ENCODE data around the gene CLDN11.

CLDN11 gene

DNA sequence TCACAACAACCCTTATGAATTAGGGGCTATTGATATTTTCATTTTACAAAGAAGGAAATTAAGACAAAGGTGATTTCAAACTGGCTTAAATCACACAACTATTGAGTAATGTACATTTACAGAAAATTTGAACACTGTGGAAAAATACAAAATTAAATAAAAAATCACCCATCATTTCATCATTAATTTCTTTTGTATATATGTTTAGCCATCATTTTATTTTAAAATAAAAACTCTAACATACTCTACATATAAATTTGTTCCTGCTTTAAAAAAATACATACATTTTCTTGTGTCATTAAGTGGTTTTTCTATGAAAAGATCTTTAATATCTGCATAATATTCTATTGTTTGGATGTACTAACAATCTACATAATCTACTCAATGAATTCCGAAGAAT lies 20.2 kb downstream of the CLDN11 start:
- TF ChIP-seq, protein P1, sequence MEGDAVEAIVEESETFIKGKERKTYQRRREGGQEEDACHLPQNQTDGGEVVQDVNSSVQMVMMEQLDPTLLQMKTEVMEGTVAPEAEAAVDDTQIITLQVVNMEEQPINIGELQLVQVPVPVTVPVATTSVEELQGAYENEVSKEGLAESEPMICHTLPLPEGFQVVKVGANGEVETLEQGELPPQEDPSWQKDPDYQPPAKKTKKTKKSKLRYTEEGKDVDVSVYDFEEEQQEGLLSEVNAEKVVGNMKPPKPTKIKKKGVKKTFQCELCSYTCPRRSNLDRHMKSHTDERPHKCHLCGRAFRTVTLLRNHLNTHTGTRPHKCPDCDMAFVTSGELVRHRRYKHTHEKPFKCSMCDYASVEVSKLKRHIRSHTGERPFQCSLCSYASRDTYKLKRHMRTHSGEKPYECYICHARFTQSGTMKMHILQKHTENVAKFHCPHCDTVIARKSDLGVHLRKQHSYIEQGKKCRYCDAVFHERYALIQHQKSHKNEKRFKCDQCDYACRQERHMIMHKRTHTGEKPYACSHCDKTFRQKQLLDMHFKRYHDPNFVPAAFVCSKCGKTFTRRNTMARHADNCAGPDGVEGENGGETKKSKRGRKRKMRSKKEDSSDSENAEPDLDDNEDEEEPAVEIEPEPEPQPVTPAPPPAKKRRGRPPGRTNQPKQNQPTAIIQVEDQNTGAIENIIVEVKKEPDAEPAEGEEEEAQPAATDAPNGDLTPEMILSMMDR (IDR thresholded peaks at IDR 0.05; ENCODE audit: low read depth, low read length) = no peak
- DNase-seq (ENCODE audit: extremely low read depth, low read depth) = no peak

DNA sequence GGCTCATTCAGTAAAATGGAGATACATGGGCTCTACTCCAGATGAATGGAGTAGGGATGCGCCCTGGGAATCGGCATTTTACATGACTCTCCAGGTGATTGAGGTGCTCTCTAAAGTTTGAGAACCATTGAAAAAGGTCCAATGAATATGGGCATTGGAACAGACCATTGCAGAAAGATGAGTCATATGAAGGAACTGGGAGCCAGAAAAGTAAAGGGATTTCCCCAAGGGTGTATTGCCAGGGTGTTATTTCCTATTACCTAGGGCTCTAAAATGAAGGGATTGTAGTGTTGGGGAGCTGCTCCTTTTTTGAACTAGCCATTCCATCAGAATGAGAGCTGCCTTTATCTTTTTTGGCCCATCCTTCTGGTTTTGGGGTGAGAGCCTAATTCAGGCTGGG lies 21.7 kb downstream of the CLDN11 start:
- DNase-seq (ENCODE audit: extremely low read depth, low read depth) = no peak
- TF ChIP-seq, protein P1 (IDR thresholded peaks at IDR 0.05; ENCODE audit: low read depth, low read length) = no peak

GRCh38 chr3:170441412-170441811 lies 22.7 kb downstream of the CLDN11 start:
- DNase-seq (ENCODE audit: extremely low read depth, low read depth) = no peak
- TF ChIP-seq, protein P1 (IDR thresholded peaks at IDR 0.05; ENCODE audit: low read depth, low read length) = no peak

- TF ChIP-seq, protein P1 (IDR thresholded peaks at IDR 0.05; ENCODE audit: low read depth, low read length) = no peak
- DNase-seq (ENCODE audit: extremely low read depth, low read depth) = no peak
Measured at GRCh38 chr3:170442947-170443346, 24.3 kb downstream of the CLDN11 start.

DNA sequence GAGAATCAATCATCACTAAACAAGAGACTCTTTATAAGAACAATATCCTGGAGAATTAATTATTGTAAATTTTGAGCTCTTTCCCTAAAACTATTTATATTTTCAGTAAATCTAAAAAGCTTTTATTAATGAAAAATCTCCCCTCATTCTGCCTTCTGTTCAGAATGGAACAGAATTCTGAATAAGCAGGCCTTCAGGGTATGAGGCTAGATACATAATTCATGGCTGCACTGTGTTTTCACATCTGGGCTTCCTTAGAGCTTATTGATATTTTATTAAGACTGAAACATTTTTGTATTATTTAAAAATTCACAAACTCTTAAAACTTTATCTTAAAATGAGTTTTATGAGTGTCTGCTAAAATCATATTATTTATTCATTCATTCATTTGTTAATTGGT lies 24.8 kb downstream of the CLDN11 start:
- TF ChIP-seq, protein P1 (IDR thresholded peaks at IDR 0.05; ENCODE audit: low read depth, low read length) = no peak
- DNase-seq (ENCODE audit: extremely low read depth, low read depth) = no peak

DNA sequence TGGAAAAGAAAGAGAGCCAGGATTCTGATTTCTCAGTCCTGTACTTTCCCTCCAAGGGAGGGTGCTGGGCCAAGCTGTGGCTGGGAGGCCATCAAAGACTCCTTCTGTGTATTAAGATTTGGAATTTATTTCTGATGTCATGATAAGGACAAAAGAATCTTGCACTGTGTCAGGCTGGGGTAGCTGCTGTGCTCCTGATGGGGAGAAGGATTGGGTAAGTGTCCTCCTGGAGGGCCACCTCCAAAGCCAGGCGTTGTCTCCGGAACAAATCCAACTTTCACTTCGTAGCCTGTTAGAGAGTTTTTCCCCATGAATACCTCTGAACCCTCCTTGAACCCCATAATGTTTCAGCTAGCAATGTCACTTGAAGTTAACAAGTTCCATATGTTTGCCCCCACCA lies 29.9 kb downstream of the CLDN11 start:
- TF ChIP-seq, protein P1 (IDR thresholded peaks at IDR 0.05; ENCODE audit: low read depth, low read length) = no peak
- DNase-seq (ENCODE audit: extremely low read depth, low read depth) = no peak

- TF ChIP-seq, protein P1 (IDR thresholded peaks at IDR 0.05; ENCODE audit: low read depth, low read length) = no peak
- DNase-seq (ENCODE audit: extremely low read depth, low read depth) = no peak
Measured at GRCh38 chr3:170450039-170450438, 31.4 kb downstream of the CLDN11 start.
